GM19467 (cell line): ENCODE results near the gene FILIP1L.
A peak's percentile ranks its signal among the peaks of the same experiment; 100 is the strongest.

ENCODE experiments used
- ATAC-seq: cut with Tn5 transposase; IDR thresholded peaks from one replicate; pipeline ENCODE4 v1.9.1; 2021; ENCODE audit warnings: mild to moderate bottlenecking, moderate library complexity; ENCODE audit not compliant: unreplicated experiment

FILIP1L gene

DNA sequence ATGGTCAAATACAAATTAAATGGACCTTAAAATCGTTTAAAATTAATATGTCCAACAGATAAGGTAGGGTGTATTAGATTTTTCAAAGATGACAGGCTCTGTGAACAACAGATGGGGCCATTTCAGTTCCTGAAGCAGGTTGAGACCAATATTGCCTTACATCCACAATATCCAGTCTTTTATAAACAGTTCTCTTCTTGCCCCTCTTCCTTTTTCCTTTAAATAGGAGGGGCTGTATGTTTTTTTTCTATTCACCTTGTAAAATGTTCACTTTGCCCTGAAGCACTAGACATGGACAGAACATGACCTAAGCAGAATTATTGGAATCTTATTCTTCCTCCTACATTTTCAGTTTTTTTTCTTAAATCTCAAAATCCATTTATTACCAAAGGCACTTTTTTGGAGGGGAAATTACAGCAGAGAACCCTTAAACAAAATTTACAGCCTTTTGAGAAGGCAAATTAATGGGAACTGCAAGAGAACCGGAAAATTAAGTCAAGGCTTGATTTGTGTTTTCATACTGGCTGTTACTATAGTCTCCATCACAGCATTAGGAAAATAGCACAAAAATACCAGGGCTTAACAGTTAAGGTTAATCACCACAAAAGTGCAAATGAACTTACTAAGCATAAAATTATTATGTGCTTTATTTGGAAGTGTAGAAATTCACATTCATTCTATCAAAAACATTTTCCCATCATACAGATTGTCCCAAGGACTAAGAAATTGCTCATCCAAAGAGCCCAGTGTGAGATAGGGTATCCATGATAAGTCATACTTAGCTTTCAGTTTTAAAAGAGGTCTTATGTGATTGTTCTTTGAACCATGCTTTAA lies 240.8 kb downstream of the FILIP1L start:
- ATAC-seq, result no peak

DNA sequence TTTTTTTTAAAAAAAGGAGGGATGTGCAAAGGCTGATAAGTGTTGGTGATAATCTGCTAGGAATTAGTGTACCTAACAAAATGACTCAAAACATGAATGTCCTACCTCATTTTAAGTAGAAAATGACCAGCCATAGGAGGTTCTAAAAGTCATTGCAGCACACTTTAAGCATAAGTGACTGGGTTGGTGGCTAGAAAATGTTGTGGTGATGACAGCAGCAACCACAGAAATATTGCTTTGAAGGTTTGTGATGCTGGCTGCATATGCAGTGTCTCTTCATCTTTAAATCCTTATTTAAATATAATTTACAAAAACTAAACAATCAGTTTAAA lies 241.4 kb downstream of the FILIP1L start:
- ATAC-seq, result peak; percentile 42

DNA sequence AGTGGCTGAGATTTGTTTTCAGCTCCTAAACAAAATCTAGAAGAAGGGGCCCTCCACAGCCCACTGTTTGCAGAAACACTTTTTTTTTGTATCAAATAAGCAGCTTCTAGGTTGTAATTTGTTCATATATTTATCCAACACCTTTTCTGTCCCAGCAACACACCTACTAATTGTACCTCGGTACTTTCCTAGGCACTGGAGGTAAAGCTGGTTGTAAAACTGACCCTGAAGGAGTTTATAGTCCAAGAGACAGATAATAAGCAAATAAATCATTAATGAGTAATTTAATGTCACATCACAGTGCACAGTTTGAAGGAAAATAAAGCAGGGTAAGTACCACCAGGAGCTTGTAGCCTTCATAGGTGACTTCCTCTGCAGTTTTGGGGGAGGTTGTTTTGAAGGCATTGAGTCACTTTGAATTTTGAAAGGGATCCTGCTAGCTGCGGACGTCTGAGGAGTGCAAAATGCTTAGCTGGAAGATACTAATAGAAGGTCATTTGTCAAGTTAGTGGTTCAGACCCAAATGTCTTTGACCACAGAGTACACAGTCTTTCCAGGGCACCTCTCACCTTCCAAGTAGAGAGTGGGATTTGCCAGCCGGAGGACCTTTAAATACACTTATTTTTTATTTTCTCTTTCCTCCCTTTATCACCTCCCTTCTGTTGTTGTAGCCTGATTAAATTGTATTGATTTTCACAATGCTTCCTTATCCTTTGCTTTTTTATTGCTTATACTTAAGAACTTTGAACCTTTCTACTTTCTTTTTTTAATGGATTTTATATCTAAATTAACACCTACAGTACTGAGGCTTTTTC lies 242.9 kb downstream of the FILIP1L start:
- no peak for ATAC-seq

DNA sequence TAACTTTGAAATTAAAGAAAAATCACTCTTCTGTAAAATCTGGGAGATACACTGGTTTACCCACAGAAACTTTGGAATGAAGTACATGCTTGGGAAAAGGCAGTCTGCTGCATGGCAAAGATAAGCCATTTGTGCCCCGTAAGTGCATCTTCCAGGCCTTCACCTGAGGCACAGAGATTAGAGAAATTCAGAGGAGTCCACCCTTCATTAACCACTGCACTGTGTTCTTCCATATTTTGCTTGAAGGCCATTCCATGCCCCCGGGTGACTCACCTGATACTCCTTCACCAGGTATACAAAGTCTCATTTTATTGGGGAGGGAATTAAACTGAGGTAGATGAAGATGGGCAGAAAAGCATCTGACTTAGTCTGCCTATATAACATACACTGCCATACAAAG lies 243.6 kb downstream of the FILIP1L start:
- no peak for ATAC-seq

DNA sequence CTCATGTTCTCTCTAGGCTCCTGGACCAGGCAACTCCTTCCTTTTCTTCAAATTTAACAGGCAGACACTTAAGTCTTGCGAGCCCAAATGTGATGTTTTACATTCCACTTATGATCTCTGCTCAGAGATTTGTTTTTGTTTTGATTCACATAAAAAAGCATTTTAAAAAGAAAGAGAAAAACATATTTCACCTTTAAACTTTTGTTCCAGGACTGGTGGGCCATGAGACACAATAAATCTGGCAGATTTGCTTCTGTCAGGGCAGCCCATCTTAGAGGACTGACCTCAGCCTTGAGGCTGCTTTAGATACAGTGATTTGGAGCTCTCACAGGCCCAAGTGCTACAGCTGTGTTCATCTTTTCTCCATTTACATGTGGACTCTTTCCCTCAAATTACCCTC lies 244.7 kb downstream of the FILIP1L start:
- no peak for ATAC-seq

DNA sequence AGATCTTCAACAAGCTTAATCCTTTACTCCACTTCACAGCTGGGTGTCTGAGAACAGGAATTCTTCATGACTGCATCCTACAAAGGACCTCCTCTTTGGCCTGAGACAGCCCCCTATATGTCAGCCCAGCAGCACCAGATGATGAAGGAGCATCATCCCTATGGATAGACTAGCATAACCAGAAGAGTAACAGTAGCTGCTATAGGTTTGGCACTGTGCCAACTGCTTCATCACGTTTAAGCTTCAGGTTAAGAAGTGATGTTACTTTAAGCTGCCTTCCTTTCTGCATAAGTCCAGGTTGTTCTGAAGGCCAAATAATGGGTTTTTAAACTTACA lies 246.0 kb downstream of the FILIP1L start:
- no peak for ATAC-seq

DNA sequence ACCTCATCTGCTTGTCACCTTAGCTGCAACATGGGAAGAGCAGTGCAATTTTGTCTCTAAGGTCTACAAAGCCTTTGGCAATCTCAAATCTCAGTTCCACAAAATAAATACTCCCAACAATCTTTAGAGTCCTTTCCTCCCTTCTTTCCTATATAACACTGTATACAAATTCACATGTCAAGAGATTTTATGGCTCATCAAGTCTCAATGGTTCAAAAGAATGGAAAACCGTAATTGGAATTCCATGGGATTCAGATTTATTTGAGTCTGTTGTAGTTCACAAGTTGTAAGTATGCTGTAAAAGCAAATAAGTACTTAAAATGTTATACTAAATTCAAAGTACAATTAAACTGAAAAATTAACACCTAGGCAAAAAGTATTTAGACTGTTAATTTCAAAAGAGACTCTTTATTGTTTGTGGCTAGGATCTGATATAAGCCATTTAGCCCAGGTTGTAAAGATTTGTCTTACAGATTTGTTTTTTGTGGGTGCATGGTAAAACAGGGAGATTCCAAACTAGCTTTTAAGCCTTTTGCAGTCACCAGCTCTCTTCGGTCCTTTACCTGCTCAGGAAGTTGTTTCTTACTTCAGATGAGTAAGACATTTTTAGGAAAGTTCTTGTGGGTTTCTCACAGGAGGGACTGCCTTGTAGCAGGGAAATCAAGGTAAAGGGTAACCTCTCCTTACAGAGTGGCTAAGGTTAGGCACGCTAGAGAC lies 246.5 kb downstream of the FILIP1L start:
- ATAC-seq, result no peak

DNA sequence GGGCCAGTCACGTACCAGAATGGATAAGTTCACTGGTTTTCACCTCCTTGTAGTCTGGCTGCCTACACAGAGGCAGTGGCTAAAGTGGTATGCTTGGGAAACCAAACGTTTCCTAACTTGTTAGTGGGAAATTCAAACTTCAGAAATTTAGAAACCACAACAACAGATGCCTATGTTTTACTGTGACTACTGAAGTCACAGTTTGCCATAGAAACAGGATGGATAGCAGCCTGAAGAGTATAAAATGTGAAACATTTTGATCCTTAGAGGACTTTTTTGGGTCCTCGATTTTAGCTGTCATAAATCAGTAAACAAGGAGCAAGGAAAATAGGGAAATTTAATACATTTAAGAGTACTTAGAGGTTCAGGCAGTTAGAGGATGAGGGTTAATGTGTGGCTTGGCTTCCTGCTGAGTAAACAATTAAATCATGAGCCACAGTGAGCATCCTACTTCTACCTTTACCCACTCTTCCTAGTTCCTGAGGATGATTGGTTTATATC lies 248.0 kb downstream of the FILIP1L start:
- no peak for ATAC-seq

DNA sequence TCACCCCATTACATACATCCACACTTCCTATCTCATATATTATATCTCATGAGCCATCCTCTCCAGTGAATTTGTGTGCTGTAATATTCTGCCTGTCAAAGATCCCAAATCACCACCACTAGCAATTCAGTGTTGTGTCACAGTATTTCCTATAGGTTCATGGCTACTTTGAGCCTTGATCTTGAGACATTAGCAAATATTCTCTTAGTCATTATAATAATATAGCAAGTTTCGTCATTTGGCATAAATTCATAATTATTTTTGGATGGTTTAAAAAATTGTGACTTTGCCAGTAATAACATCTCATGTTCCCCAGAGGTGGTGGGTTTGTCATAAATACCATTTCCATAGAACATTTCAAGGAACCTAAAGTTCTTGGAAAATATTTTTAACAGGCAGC lies 249.0 kb downstream of the FILIP1L start:
- no peak for ATAC-seq

DNA sequence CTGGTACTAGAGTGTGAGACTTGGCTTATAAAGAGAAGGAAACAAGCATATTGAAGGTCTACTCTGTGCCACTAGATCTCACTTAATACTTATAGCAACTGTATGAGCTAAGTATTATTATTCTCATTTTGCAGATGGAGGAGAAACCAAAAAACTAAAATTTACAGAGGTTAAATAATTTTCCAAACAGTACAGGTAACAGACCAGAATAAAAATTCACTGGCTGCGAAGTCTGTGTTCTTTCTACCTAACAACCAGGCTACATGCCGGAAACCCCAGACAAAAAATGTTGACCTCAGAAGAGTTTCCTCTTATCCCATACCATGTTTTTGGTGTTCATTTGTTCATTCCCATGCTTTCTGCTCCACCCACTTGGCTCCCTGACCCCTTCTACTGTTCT lies 250.0 kb downstream of the FILIP1L start:
- no peak for ATAC-seq

DNA sequence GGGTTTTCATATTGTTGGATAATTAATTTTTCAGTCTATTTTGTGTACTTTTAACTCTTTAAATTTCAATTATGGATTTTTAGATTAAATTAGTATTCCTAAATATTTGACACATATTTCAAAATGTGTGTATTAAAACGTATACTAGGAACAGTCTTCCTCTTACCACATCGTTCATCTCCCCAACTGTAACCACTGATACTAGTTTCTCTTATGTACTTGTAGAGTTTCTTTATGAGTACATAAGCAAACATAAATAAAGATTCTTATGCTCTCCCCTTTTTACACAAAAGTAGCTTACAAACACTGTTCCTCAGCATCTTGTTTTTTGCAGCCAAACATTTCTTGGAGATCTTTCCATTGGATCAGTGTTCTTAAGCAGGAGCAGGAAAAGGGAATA lies 250.7 kb downstream of the FILIP1L start:
- ATAC-seq, result no peak

DNA sequence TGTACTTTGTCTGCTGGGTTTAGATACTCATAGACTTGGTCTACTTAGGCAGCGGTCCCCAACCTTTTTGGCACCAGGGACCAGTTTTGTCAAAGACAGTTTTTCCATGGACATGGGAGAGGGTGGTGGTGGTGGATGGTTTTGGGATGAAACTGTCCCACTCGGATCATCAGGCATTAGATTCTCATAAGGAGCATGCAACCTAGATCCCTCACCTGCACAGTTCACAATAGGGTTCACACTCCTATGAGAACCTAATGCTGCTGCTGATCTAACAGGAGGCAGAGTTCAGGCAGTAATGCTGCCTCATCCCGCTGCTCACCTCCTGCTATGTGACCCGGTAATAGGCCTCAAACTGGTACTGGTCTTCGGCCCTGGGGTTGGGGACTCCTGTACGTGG lies 251.3 kb downstream of the FILIP1L start:
- no peak for ATAC-seq

DNA sequence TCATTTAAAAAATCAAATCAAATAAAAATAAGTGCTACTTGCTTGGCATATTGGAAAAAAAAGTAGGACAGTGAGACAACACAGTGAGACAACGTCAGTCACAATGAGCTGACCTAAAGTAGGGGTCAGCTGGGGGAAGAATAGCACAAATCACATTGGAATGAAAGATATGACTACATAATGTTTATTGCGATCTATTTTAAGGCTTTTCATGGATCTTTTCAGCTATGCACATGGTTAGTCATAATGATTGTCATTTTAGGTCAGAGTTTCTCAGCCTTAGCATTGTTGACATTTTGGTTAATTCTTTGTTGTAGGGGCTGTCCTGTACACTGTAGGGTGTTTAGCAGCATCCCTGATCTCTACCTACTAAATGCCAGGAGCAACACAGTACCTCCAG lies 252.1 kb downstream of the FILIP1L start:
- ATAC-seq, result no peak

DNA sequence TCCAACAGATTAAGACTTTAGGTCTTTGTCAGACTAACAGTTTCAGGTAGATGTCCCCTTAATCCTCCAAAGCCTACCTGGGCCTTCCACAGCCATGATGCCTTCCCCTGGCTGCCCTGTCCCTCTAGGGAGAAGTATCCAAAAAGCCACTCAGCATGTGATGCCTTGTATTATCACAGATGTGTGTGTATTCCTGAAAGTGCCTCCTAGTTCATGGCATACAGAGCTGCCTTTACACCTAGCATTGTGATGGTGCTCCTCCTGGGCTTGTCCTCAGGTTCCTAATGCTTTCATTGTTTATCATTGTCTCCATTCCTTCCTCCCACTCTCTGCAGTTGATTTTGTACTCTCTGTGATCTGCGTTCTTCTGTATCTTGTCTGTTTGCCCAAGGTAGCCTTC lies 253.1 kb downstream of the FILIP1L start:
- no peak for ATAC-seq

DNA sequence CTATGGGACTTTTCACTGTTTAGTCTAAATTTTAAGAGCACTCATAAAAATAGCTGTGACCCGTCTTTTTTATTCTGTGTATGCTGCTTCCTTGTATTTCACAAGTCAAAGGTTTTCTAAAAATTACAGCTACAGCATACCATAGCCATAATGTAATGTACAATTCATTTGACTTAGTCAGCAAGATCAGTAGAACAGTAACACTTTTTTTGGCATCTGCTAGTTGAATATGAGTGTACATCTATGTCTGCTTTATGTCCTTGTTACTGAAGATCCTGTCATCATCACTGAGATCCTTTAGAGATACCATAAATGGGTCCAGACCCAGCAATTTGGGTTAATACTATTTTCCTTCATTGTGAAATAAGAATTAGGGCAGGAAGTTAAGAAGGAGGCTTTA lies 254.5 kb downstream of the FILIP1L start:
- no peak for ATAC-seq

DNA sequence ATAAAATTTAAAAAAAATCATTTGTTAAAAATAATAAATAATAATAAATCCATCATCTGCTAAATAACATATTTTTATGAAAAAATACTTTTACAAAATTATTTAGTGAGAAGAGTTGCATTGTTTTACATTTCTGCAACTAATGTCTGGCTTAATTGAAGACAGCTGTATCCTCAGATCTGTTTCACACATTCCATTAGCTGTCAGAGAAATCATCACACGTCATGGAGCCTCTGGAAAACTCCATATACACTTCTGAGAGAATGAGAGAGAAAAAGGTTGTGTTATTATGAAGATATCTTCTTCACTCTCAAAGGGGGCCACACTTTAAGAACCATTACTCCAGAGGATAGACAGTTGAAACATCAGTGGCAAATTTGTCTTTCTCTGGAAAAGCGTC lies 255.8 kb downstream of the FILIP1L start:
- ATAC-seq, result no peak

DNA sequence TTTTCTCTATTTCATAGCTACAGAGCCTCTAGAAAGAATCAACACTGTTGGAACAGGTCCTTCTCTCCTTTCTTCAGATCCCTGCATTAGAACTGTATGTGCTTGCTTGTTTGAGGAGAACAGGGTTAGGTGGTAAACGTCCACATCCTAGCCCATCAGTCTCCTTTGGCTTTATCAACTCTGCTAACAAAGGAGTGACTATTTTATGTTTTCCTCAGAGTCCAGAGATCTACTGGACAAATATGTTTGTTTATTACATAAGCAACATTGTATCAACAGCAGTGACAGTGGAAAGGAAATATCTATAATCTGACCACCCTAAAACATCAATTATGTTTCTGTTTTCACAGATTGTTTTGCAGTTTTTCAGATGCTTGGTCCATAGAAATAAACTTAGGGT lies 257.0 kb downstream of the FILIP1L start:
- no peak for ATAC-seq

DNA sequence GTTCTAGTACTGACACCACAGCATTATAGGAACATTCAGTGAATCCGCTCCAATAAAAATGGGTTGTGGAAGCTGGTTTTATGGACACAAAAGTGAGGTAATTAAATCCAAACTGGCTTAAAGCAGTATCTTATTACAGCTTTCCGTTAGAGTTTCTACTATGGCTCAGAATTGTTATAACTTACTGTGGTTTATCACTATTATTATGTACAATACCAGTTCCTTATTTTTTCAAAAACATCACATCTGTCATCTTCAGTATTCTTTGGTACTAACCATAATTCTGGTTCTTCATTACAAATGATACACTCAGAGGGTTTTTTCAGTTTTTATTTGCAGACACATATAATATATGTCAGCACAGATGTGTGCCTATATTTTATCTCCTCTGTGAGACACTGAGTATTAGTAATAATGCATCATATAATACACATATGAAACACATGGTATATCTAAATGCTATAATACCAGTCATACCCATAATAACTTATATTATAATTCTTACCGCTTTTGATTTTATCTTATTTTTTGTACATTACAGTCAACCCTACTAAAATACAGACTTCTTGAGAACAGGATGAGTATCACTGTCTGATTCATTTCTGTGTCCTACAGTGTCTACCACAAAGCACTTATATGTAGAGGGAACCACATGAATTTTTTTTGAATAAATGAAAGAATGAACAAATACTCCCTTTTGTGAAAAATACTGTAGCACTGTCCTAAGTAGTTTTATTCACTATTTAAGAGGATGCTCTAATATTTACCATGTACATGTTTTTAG lies 257.7 kb downstream of the FILIP1L start:
- no peak for ATAC-seq

DNA sequence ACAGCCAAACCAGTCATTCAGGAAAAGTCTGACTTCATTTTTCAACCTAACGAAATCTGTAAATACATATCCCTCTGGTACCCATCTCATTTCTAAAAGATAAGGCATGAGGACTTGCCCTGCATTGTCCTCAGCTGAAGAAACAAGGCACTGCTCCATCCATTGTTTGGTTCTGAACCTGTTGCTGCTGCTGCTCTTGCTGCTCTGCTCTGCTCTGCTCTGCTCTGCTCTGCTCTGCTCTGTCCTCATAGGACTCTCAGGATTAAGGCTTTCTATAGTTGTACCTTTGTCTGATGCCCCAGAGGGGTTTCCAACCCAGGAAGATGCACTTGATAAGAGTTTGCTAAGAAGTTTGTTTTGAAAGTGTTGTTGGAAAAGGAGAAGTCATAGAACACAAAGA lies 258.4 kb downstream of the FILIP1L start:
- ATAC-seq, result no peak

DNA sequence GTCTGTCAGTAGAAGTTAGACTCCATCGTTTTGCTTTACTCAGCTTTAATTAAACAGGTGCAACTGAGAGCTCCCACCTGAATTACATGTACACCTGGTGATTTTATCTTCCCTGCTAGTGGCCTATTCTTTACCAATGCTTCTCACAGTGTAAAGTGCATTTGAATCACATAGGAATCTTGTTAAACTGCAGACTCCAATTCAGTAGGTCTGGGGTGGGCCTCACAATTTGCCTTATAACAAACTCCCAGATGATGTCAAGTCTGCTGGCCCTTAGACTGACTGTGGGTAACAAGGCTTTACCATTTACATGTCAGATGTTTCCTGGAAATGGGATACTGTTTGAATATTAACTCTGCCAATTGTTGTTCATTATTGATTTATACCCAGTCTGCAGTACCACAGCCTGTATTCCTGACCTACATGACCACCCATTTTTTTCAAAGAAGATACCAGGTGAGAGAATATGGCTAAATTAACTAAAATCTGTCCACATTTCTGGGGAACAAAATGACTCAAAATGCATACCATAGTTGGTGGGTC lies 259.5 kb downstream of the FILIP1L start:
- ATAC-seq, result no peak

DNA sequence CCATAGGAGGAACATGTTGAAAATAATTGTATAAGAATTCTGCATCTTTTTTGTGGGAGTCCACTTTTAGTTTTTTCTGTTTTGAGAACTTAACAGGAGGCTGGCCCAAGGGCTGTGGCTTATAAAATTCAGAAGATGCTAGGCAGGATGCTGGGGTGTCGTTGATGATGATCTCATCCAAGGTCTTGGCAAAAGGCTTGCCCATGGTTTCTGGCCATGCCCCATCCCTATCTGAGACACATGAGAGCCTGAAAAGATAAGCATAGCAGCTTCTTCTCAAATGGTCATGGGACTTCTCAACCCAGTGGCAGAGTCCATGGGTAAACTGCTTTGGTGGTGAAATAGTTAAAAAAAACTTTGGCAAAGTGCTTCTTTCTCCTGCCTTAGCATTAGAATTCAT lies 261.4 kb downstream of the FILIP1L start:
- ATAC-seq, result no peak
